ENCODE data around the gene MORN1. TPM values are rescaled to one million over a fixed set of nuclear protein-coding genes. Genes with fewer than 3 reads are reported as not detected.

Gene MORN1
- total RNA-seq, 4 donors from 2014 or later: 5.7 to 9.7 (median 7.1) TPM

DNA sequence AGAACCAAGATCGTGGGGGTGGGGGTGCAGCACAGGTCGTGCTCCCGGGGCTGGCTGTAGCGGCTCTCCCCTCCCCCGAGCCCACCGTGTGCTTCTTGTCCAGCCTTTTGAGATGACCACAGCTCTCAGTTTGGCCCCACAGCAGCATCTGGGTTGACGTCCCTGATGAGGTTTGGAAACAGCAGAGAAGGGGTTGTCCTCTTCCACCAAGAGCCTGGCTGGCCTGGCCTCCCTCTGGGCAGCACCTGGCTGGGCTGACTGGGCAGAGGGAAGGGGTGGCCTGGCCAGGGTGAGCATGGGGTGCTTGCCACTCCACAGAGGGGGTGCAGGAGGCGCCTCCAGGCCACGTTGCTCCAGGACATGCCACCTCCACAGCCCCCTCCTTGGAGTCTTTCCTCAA, 101.7 kb downstream of the MORN1 start:
- TF ChIP-seq, protein P1, sequence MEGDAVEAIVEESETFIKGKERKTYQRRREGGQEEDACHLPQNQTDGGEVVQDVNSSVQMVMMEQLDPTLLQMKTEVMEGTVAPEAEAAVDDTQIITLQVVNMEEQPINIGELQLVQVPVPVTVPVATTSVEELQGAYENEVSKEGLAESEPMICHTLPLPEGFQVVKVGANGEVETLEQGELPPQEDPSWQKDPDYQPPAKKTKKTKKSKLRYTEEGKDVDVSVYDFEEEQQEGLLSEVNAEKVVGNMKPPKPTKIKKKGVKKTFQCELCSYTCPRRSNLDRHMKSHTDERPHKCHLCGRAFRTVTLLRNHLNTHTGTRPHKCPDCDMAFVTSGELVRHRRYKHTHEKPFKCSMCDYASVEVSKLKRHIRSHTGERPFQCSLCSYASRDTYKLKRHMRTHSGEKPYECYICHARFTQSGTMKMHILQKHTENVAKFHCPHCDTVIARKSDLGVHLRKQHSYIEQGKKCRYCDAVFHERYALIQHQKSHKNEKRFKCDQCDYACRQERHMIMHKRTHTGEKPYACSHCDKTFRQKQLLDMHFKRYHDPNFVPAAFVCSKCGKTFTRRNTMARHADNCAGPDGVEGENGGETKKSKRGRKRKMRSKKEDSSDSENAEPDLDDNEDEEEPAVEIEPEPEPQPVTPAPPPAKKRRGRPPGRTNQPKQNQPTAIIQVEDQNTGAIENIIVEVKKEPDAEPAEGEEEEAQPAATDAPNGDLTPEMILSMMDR (IDR thresholded peaks at IDR 0.05): no peak
- TF ChIP-seq POLR2A (IDR thresholded peaks at IDR 0.05): no peak
- 56 to 72% methylated on average over 7 to 9 of the region's 9 CpGs for WGBS, 2 donors

GRCh38 chr1:2288816-2289536, 102.4 kb downstream of the MORN1 start:
- no peak for DNase-seq (ENCODE audit: low spot score in 2 of 2)
- 77 to 85% methylated on average over 17 to 20 of the region's 20 CpGs for WGBS, 2 donors
- no peak overlapping the region for H3K4me3 ChIP-seq (ENCODE audit: low read depth, poor library complexity, severe bottlenecking)
- TF ChIP-seq POLR2A (IDR thresholded peaks at IDR 0.05): no peak
- TF ChIP-seq, protein P1 (IDR thresholded peaks at IDR 0.05): no peak
- intact Hi-C loops (cut with DNase I; ENCODE audit: low total_unique reads): no loop called here

More for the DNA sequence above, 101.7 kb downstream of the MORN1 start:
- intact Hi-C loops (cut with DNase I; ENCODE audit: low total_unique reads): no loop called here
- DNase-seq (ENCODE audit: low spot score in 2 of 2): no peak
- H3K4me3 ChIP-seq (ENCODE audit: low read depth, poor library complexity, severe bottlenecking): no peak overlapping the region

DNA sequence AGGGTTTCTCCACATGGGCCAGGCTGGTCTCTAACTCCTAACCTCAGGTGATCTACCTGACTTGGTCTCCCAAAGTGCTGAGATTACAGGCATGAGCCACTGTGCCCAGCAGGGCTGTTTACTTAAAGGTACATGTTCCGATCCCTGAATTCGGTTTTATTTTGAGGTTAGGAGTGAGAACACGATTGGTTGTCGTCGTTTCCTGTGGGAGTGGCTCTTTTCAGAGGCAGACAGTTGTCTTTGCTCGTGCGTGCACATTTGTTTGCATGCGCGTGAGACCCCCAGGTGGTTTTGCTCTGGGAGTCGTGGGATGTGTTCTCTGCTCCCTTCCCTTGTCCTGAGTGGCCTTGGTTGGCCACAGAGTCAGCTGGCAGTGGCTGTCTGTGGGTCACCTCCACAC, 103.0 kb downstream of the MORN1 start:
- WGBS, 2 donors: 79 to 81% methylated on average over 10 of the region's 10 CpGs
- intact Hi-C loops (cut with DNase I; ENCODE audit: low total_unique reads): no loop called here
- no peak for TF ChIP-seq POLR2A (IDR thresholded peaks at IDR 0.05)
- TF ChIP-seq, protein P1 (IDR thresholded peaks at IDR 0.05): no peak
- H3K4me3 ChIP-seq (ENCODE audit: low read depth, poor library complexity, severe bottlenecking): no peak overlapping the region
- no peak for DNase-seq (ENCODE audit: low spot score in 2 of 2)

DNA sequence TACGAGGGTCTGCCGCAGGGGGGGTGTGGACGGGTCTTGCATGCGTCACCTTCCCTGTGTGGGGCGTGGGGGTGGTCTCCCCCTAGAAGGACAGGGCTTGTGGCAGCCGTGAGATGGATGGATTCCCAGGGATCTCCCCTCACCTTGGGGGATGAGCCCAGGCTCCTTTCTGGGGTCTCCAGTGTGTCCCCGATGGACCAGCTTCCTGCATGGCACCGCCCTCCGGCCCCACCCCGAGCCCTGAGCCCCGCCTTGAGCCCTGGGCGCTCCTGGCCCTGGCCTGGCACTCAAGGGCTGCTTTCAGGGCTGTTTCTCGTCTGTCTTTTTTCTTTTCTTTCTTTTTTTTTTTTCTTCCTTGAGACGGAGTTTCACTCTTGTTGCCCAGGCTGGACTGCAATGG, 103.7 kb downstream of the MORN1 start:
- intact Hi-C loops (cut with DNase I; ENCODE audit: low total_unique reads): no loop called here
- no peak overlapping the region for H3K4me3 ChIP-seq (ENCODE audit: low read depth, poor library complexity, severe bottlenecking)
- WGBS, 2 donors: 80 to 86% methylated on average over 12 to 14 of the region's 14 CpGs
- no peak for TF ChIP-seq POLR2A (IDR thresholded peaks at IDR 0.05)
- TF ChIP-seq, protein P1 (IDR thresholded peaks at IDR 0.05): no peak
- no peak for DNase-seq (ENCODE audit: low spot score in 2 of 2)

- DNase-seq (ENCODE audit: low spot score in 2 of 2): no peak
- H3K4me3 ChIP-seq (ENCODE audit: low read depth, poor library complexity, severe bottlenecking): no peak overlapping the region
- no peak for TF ChIP-seq POLR2A (IDR thresholded peaks at IDR 0.05)
- TF ChIP-seq, protein P1 (IDR thresholded peaks at IDR 0.05): no peak
- 86 to 93% methylated on average over 15 of the region's 15 CpGs for WGBS, 2 donors
- intact Hi-C loops (cut with DNase I; ENCODE audit: low total_unique reads): no loop called here
Measured at GRCh38 chr1:2286923-2287322, 104.4 kb downstream of the MORN1 start.

DNA sequence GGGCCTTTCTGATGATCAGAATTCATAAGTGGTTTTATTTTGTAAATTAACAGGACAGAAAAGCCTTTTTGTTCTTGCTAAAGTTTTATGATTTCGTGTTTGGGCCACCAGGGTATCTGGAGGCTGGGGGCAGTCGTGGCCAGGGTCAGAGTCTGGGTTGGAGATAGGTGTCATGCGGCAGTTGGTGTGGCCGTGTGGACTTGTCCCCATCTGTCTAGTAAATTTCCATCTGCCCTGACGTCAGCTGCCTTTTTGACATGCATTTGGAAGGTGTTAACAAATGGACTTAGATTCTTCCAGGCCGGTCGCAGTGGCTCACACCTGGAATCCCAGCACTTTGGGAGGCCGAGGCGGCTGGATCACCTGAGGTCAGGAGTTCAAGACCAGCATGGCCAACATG, 106.4 kb downstream of the MORN1 start:
- H3K4me3 ChIP-seq (ENCODE audit: low read depth, poor library complexity, severe bottlenecking): no peak overlapping the region
- 93% methylated on average over 9 of the region's 9 CpGs for WGBS, 2 donors
- intact Hi-C loops (cut with DNase I; ENCODE audit: low total_unique reads): no loop called here
- no peak for DNase-seq (ENCODE audit: low spot score in 2 of 2)
- TF ChIP-seq, protein P1 (IDR thresholded peaks at IDR 0.05): no peak
- TF ChIP-seq POLR2A (IDR thresholded peaks at IDR 0.05): no peak
